GM12878 (cell line): ENCODE data around the gene RAD51B. TPM values are rescaled to one million over a fixed set of nuclear protein-coding genes. Genes with fewer than 3 reads are reported as not detected.

Experiments used
- ASH2L ChIP-seq: fragments of 300-600, 200-600 bp; sonication (generic); IDR thresholded peaks from 2 replicates; pipeline ENCODE4 v1.6.1; 2017; ENCODE audit warnings: low read depth, mild to moderate bottlenecking, borderline replicate concordance
- CBX5 ChIP-seq: sonication (generic); IDR thresholded peaks from 2 replicates; pipeline ENCODE4 v1.6.1; 2016; ENCODE audit warnings: low read depth, moderate library complexity, mild to moderate bottlenecking, inconsistent platforms
- CHD1 ChIP-seq: IDR thresholded peaks from 2 replicates; pipeline ENCODE4 v1.6.1; 2012; ENCODE audit warnings: low read depth, low read length, improper control_type of control experiment
- CREM ChIP-seq: IDR thresholded peaks from 2 replicates; pipeline ENCODE4 v1.6.1; 2014; ENCODE audit warnings: antibody characterized with exemption, low read depth
- DPF2 ChIP-seq: fragments of 450-650 bp; IDR thresholded peaks from 2 replicates; pipeline ENCODE4 v1.6.1; 2017; ENCODE audit warnings: mild to moderate bottlenecking
- HCFC1 ChIP-seq: fragments of 150-350 bp; IDR thresholded peaks from 2 replicates; pipeline ENCODE4 v1.6.1; 2014; ENCODE audit warnings: low read length
- HDGF ChIP-seq: fragments of 450-650 bp; IDR thresholded peaks from 2 replicates; pipeline ENCODE4 v1.6.1; 2016; ENCODE audit warnings: antibody characterized with exemption
- MTA2 ChIP-seq: fragments of 450-650 bp; IDR thresholded peaks from 2 replicates; pipeline ENCODE4 v1.6.1; 2016; ENCODE audit warnings: low read depth, mild to moderate bottlenecking, moderate library complexity
- NFIC ChIP-seq: IDR thresholded peaks from 2 replicates; pipeline ENCODE4 v1.6.1; 2012; ENCODE audit warnings: low read depth, mild to moderate bottlenecking, inconsistent platforms, low read length, moderate library complexity
- NR2C2 ChIP-seq: IDR thresholded peaks from 2 replicates; pipeline ENCODE4 v1.6.1; 2011; ENCODE audit warnings: borderline replicate concordance, low read depth; ENCODE audit not compliant: control insufficient read depth, insufficient read length
- RBBP5 ChIP-seq: fragments of 200-600 bp; sonication (generic); conservative IDR thresholded peaks from 2 replicates; pipeline ENCODE4 v1.6.1; 2016
- RCOR1 ChIP-seq: conservative IDR thresholded peaks from 2 replicates; pipeline ENCODE4 v1.6.1; 2012; ENCODE audit warnings: low read depth, low read length, improper control_type of control experiment
- RELA ChIP-seq: fragments of 450-650 bp; IDR thresholded peaks from 2 replicates; pipeline ENCODE4 v1.8.0; 2014; ENCODE audit warnings: borderline replicate concordance; ENCODE audit not compliant: partially characterized antibody
- RUNX3 ChIP-seq: IDR thresholded peaks from 2 replicates; pipeline ENCODE4 v1.6.1; 2012; ENCODE audit warnings: low read length, inconsistent platforms
- STAT1 ChIP-seq: fragments of 450-650 bp; conservative IDR thresholded peaks from 2 replicates; pipeline ENCODE4 v1.6.1; 2014; ENCODE audit warnings: antibody characterized with exemption, mild to moderate bottlenecking
- USF1 ChIP-seq: IDR thresholded peaks from 2 replicates; pipeline ENCODE4 v1.6.1; 2011; ENCODE audit warnings: borderline replicate concordance, low read depth, mild to moderate bottlenecking, moderate library complexity, mixed read lengths, low read length; ENCODE audit not compliant: insufficient read depth; ENCODE audit errors: extremely low read length
- ZNF592 ChIP-seq: fragments of 450-650 bp; IDR thresholded peaks from 2 replicates; pipeline ENCODE4 v1.6.1; 2017; ENCODE audit warnings: mild to moderate bottlenecking, moderate library complexity
- polyA plus RNA-seq, 11 experiments: library from polyadenylated mRNA; depleted of rRNA in 4 of 11; unstranded in 6 of 11; stranded (reverse) in 5 of 11; fragments of >200 nt; fragmentation: Nextera tagmentation in 4 of 11; fragmentation: Illumina TruSeq in 1 of 11; extraction: Ambion mirVana in 4 of 11; extraction: Trizol in 1 of 11; gene quantifications; 1 replicate in 1 of 11; 2 replicates in 10 of 11; pipeline versions ENCODE4 v1.2.1 to v1.2.3, GENCODE V29; 2011 to 2016; ENCODE audit warnings: inconsistent platforms in 2 of 11, missing spikeins in 2 of 11, low read depth in 1 of 11
- total RNA-seq, 4 experiments: library from RNA; depleted of rRNA in 3 of 4; stranded (reverse); fragments of >200 nt in 3 of 4; fragmentation: Illumina TruSeq in 1 of 4; extraction: Trizol in 1 of 4; gene quantifications; 2 replicates each; pipeline versions ENCODE4 v1.2.1 to v1.2.3, GENCODE V29; 2013 to 2021
- TF ChIP-seq, protein P1 (sequence below): IDR thresholded peaks from 2 replicates; pipeline ENCODE4 v1.6.1; 2012; ENCODE audit warnings: low read length, inconsistent platforms
- TF ChIP-seq, protein P2 (sequence below): IDR thresholded peaks from 2 replicates; pipeline ENCODE4 v1.6.1; 2012; ENCODE audit warnings: improper control_type of control experiment, low read depth, low read length; ENCODE audit not compliant: insufficient replicate concordance

The RAD51B gene
- total and polyA plus RNA-seq, 10 of the 15 experiments (the other 5 are each of a cell fraction or from before 2014, with no cell fraction given): 9.8 to 26.8 (median 21.3) TPM

GRCh38 chr14:68685419-68686204, 866.0 kb downstream of the RAD51B start (continued):
- TF ChIP-seq, protein P1, sequence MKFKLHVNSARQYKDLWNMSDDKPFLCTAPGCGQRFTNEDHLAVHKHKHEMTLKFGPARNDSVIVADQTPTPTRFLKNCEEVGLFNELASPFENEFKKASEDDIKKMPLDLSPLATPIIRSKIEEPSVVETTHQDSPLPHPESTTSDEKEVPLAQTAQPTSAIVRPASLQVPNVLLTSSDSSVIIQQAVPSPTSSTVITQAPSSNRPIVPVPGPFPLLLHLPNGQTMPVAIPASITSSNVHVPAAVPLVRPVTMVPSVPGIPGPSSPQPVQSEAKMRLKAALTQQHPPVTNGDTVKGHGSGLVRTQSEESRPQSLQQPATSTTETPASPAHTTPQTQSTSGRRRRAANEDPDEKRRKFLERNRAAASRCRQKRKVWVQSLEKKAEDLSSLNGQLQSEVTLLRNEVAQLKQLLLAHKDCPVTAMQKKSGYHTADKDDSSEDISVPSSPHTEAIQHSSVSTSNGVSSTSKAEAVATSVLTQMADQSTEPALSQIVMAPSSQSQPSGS: peak; percentile 95
- TF ChIP-seq, protein P2, sequence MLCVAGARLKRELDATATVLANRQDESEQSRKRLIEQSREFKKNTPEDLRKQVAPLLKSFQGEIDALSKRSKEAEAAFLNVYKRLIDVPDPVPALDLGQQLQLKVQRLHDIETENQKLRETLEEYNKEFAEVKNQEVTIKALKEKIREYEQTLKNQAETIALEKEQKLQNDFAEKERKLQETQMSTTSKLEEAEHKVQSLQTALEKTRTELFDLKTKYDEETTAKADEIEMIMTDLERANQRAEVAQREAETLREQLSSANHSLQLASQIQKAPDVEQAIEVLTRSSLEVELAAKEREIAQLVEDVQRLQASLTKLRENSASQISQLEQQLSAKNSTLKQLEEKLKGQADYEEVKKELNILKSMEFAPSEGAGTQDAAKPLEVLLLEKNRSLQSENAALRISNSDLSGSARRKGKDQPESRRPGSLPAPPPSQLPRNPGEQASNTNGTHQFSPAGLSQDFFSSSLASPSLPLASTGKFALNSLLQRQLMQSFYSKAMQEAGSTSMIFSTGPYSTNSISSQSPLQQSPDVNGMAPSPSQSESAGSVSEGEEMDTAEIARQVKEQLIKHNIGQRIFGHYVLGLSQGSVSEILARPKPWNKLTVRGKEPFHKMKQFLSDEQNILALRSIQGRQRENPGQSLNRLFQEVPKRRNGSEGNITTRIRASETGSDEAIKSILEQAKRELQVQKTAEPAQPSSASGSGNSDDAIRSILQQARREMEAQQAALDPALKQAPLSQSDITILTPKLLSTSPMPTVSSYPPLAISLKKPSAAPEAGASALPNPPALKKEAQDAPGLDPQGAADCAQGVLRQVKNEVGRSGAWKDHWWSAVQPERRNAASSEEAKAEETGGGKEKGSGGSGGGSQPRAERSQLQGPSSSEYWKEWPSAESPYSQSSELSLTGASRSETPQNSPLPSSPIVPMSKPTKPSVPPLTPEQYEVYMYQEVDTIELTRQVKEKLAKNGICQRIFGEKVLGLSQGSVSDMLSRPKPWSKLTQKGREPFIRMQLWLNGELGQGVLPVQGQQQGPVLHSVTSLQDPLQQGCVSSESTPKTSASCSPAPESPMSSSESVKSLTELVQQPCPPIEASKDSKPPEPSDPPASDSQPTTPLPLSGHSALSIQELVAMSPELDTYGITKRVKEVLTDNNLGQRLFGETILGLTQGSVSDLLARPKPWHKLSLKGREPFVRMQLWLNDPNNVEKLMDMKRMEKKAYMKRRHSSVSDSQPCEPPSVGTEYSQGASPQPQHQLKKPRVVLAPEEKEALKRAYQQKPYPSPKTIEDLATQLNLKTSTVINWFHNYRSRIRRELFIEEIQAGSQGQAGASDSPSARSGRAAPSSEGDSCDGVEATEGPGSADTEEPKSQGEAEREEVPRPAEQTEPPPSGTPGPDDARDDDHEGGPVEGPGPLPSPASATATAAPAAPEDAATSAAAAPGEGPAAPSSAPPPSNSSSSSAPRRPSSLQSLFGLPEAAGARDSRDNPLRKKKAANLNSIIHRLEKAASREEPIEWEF: no peak
- TF ChIP-seq CREM (peak; percentile 85), NFIC (peak; percentile 97), HDGF (no peak), RELA (peak; percentile 21), HCFC1 (no peak), CHD1 (no peak), RBBP5 (no peak), RUNX3 (peak; percentile 97), STAT1 (no peak), NR2C2 (no peak), MTA2 (peak; percentile 85), USF1 (no peak), ZNF592 (no peak), RCOR1 (no peak; the same call in 1 of the 2 replicates), ASH2L (0 out of 2 replicates have a peak, but pooled peaks have one; percentile 56), CBX5 (peak; percentile 95; the same call in 1 of the 2 replicates), DPF2 (peak; percentile 83)
